GM23338 (cell line): ENCODE data around the gene SEPTIN11. TPM values are rescaled to one million over a fixed set of nuclear protein-coding genes. Genes with fewer than 3 reads are reported as not detected.
A peak's percentile ranks its signal among the peaks of the same experiment; 100 is the strongest.

Source experiments
- ATAC-seq: fragments of 200-7000 bp; cut with Tn5 transposase; 3 replicates; pipeline ENCODE4 v1.9.1; 2020
- DNase-seq: peaks from one replicate; pipeline ENCODE4 v3.0.0-alpha.2; 2015; ENCODE audit warnings: low spot score
- H2AFZ ChIP-seq: fragments of 200-600 bp; sonication (generic); 2 replicates; pipeline ENCODE4 v1.8.0; 2016; ENCODE audit warnings: antibody characterized with exemption, mild to moderate bottlenecking, moderate library complexity
- H3F3A ChIP-seq: fragments of 200-600 bp; sonication (generic); replicated peaks from 2 replicates; pipeline ENCODE4 v1.8.0; 2017; ENCODE audit warnings: antibody characterized with exemption, mixed run types, low read depth
- H3K27ac ChIP-seq: fragments of 200-600 bp; sonication (generic); 2 replicates; pipeline ENCODE4 v1.6.1; 2016; ENCODE audit warnings: low read depth
- H3K27me3 ChIP-seq: fragments of 200-600 bp; sonication (generic); 2 replicates; pipeline ENCODE4 v1.8.0; 2016; ENCODE audit warnings: mild to moderate bottlenecking, mixed run types, moderate library complexity; ENCODE audit not compliant: insufficient read depth
- H3K36me3 ChIP-seq: fragments of 200-600 bp; sonication (generic); 2 replicates; pipeline ENCODE4 v1.8.0; 2016; ENCODE audit warnings: mild to moderate bottlenecking; ENCODE audit not compliant: insufficient read depth
- H3K4me1 ChIP-seq: fragments of 200-600 bp; sonication (generic); 2 replicates; pipeline ENCODE4 v1.8.0; 2016; ENCODE audit warnings: mild to moderate bottlenecking, moderate library complexity; ENCODE audit not compliant: insufficient read depth
- H3K4me2 ChIP-seq: fragments of 200-600 bp; sonication (generic); 2 replicates; pipeline ENCODE4 v1.7.1; 2017; ENCODE audit warnings: mixed run types
- H3K4me3 ChIP-seq: fragments of 200-600 bp; sonication (generic); 2 replicates; pipeline ENCODE4 v1.6.1; 2016; ENCODE audit warnings: mixed run types
- H3K79me2 ChIP-seq: fragments of 200-600 bp; sonication (generic); replicated peaks from 2 replicates; pipeline ENCODE4 v1.8.0; 2017; ENCODE audit warnings: mild to moderate bottlenecking; ENCODE audit not compliant: insufficient read depth
- H3K9me2 ChIP-seq: fragments of 200-600 bp; sonication (generic); 2 replicates; pipeline ENCODE4 v1.8.0; 2017; ENCODE audit not compliant: insufficient read depth
- H4K20me1 ChIP-seq: fragments of 200-600 bp; sonication (generic); replicated peaks from 2 replicates; pipeline ENCODE4 v1.8.0; 2017; ENCODE audit warnings: mild to moderate bottlenecking; ENCODE audit not compliant: insufficient read depth
- H3K27ac Mint-ChIP-seq: 2 replicates; pipeline ENCODE4 v1.8.0; 2020; ENCODE audit warnings: inconsistent platforms, mild to moderate bottlenecking, moderate library complexity, mixed read lengths
- H3K27me3 Mint-ChIP-seq: 3 replicates; pipeline ENCODE4 v1.8.0; 2022; ENCODE audit warnings: low read depth, mild to moderate bottlenecking, moderate library complexity, mixed read lengths, inconsistent platforms; ENCODE audit not compliant: insufficient read depth, poor library complexity
- H3K36me3 Mint-ChIP-seq: 3 replicates; pipeline ENCODE4 v1.8.0; 2021; ENCODE audit warnings: low read depth, mild to moderate bottlenecking, inconsistent platforms, moderate library complexity, mixed read lengths
- H3K4me1 Mint-ChIP-seq: 3 replicates; pipeline ENCODE4 v1.8.0; 2020; ENCODE audit warnings: mild to moderate bottlenecking, inconsistent platforms, mixed read lengths
- H3K4me3 Mint-ChIP-seq: 3 replicates; pipeline ENCODE4 v1.8.0; 2021; ENCODE audit warnings: moderate library complexity, mild to moderate bottlenecking, inconsistent platforms, mixed read lengths
- H3K9me3 Mint-ChIP-seq: 3 replicates; pipeline ENCODE4 v1.8.0; 2020; ENCODE audit warnings: moderate library complexity, mild to moderate bottlenecking, inconsistent platforms, mixed read lengths
- CREB1 ChIP-seq: fragments of 250-450 bp; sonication (Bioruptor Pico); IDR thresholded peaks from 2 replicates; pipeline ENCODE4 v1.5.0; 2020; ENCODE audit warnings: low read depth, mild to moderate bottlenecking, moderate library complexity
- EZH2 ChIP-seq: fragments of 200-600 bp; sonication (generic); IDR thresholded peaks from one replicate; pipeline ENCODE4 v1.8.0; 2017; ENCODE audit warnings: antibody characterized with exemption, mild to moderate bottlenecking, low read depth; ENCODE audit not compliant: unreplicated experiment
- POLR2AphosphoS5 ChIP-seq: IDR thresholded peaks from 2 replicates; pipeline ENCODE4 v1.6.1; 2016; ENCODE audit warnings: antibody characterized with exemption, low read depth
- ZNF114 ChIP-seq: fragments of 250-450 bp; sonication (Bioruptor Pico); IDR thresholded peaks from 2 replicates; pipeline ENCODE4 v1.5.0; 2020; ENCODE audit warnings: mild to moderate bottlenecking, moderate library complexity
- ZNF331 ChIP-seq: fragments of 250-450 bp; sonication (Bioruptor Pico); IDR thresholded peaks from 2 replicates; pipeline ENCODE4 v1.5.0; 2020; ENCODE audit warnings: low read depth, mild to moderate bottlenecking, moderate library complexity
- polyA plus RNA-seq: library from polyadenylated mRNA; unstranded; fragments of >200 nt; fragmentation: Nextera tagmentation; extraction: Ambion mirVana; gene quantifications from 2 replicates; pipeline ENCODE4 v1.2.1, GENCODE V29; 2016
- total RNA-seq: library from RNA; depleted of rRNA; stranded (reverse); fragments of >200 nt; shearing (Covaris generic); gene quantifications from 2 replicates; pipeline ENCODE4 v1.2.3, GENCODE V29; 2014
- TF ChIP-seq, protein P1 (sequence below): fragments of 250-450 bp; sonication (Bioruptor Pico); IDR thresholded peaks from 2 replicates; pipeline ENCODE4 v1.5.0; 2020; ENCODE audit warnings: mild to moderate bottlenecking, moderate library complexity
- TF ChIP-seq, protein P2 (sequence below): IDR thresholded peaks from 2 replicates; pipeline ENCODE4 v1.6.1; 2016; ENCODE audit warnings: antibody characterized with exemption

SEPTIN11 gene
- total and polyA plus RNA-seq, 2 experiments from 2014 or later: 80.0 to 81.6 TPM

DNA sequence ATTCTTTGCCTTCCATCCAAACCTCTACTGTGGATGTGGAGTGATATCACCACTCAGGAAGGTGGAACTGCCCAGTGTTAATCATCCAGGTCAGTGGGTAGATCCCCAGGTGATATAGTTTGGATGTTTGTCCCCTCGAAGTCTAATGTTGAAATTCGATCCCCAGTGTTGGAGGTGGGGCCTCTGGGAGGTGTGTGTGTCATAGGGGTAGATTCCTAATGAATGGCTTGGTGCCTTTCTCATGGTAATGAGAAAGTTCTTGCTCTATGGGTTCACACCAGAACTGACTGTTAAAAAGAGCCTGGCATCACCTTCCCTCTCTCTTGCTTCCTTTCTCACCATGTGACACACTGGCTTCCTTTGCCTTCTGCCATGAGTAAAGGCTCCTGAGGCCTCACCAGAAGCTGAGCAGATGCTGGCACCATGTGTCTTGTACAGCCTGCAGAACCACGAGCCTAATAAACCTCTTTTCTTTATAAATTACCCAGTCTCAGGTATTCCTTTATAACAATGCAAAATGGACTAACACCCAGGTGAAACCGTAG, 44.8 kb upstream of the SEPTIN11 start (continued):
- TF ChIP-seq, protein P1, sequence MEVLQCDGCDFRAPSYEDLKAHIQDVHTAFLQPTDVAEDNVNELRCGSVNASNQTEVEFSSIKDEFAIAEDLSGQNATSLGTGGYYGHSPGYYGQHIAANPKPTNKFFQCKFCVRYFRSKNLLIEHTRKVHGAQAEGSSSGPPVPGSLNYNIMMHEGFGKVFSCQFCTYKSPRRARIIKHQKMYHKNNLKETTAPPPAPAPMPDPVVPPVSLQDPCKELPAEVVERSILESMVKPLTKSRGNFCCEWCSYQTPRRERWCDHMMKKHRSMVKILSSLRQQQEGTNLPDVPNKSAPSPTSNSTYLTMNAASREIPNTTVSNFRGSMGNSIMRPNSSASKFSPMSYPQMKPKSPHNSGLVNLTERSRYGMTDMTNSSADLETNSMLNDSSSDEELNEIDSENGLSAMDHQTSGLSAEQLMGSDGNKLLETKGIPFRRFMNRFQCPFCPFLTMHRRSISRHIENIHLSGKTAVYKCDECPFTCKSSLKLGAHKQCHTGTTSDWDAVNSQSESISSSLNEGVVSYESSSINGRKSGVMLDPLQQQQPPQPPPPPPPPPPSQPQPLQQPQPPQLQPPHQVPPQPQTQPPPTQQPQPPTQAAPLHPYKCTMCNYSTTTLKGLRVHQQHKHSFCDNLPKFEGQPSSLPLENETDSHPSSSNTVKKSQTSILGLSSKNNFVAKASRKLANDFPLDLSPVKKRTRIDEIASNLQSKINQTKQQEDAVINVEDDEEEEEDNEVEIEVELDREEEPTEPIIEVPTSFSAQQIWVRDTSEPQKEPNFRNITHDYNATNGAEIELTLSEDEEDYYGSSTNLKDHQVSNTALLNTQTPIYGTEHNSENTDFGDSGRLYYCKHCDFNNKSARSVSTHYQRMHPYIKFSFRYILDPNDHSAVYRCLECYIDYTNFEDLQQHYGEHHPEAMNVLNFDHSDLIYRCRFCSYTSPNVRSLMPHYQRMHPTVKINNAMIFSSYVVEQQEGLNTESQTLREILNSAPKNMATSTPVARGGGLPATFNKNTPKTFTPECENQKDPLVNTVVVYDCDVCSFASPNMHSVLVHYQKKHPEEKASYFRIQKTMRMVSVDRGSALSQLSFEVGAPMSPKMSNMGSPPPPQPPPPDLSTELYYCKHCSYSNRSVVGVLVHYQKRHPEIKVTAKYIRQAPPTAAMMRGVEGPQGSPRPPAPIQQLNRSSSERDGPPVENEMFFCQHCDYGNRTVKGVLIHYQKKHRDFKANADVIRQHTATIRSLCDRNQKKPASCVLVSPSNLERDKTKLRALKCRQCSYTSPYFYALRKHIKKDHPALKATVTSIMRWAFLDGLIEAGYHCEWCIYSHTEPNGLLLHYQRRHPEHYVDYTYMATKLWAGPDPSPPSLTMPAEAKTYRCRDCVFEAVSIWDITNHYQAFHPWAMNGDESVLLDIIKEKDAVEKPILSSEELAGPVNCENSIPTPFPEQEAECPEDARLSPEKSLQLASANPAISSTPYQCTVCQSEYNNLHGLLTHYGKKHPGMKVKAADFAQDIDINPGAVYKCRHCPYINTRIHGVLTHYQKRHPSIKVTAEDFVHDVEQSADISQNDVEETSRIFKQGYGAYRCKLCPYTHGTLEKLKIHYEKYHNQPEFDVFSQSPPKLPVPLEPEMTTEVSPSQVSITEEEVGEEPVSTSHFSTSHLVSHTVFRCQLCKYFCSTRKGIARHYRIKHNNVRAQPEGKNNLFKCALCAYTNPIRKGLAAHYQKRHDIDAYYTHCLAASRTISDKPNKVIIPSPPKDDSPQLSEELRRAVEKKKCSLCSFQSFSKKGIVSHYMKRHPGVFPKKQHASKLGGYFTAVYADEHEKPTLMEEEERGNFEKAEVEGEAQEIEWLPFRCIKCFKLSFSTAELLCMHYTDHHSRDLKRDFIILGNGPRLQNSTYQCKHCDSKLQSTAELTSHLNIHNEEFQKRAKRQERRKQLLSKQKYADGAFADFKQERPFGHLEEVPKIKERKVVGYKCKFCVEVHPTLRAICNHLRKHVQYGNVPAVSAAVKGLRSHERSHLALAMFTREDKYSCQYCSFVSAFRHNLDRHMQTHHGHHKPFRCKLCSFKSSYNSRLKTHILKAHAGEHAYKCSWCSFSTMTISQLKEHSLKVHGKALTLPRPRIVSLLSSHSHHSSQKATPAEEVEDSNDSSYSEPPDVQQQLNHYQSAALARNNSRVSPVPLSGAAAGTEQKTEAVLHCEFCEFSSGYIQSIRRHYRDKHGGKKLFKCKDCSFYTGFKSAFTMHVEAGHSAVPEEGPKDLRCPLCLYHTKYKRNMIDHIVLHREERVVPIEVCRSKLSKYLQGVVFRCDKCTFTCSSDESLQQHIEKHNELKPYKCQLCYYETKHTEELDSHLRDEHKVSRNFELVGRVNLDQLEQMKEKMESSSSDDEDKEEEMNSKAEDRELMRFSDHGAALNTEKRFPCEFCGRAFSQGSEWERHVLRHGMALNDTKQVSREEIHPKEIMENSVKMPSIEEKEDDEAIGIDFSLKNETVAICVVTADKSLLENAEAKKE (CRISPR knock-in tag): no peak

DNA sequence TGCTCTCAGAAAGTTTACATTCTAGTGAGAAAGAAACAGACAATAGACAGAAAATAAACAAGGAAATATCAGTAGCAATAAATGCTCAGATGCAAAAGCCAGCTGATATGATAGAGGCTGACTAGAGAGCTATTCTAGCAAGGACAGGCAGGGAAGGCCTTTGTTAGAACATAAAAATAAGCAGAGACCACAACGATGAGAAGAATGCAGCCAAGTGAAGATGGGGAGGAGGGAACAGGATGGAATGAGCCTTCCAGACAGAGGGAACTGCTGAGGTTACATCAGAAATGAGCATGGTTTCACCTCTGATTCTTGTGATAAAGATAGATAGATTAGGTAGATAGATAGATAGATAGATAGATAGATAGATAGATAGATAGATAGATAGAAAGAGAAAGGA, 44.0 kb upstream of the SEPTIN11 start:
- no peak overlapping the region for H2AFZ ChIP-seq
- H3K4me2 ChIP-seq: no peak overlapping the region
- no peaks in the 10 kb centered on the region for H4K20me1 ChIP-seq
- no peak overlapping the region for H3K4me3 ChIP-seq
- H3K27me3 ChIP-seq: no peaks in the 10 kb centered on the region
- H3K4me1 Mint-ChIP-seq: peaks cover 7% of the 10 kb centered on the region
- no peaks in the 10 kb centered on the region for H3F3A ChIP-seq
- 0 out of 2 replicates have a peak, but pooled peaks cover 4% of the 10 kb centered on the region for H3K36me3 ChIP-seq
- H3K9me3 Mint-ChIP-seq: peaks cover 10% of the 10 kb centered on the region
- no peak for DNase-seq
- ATAC-seq: no peak
- H3K79me2 ChIP-seq: no peaks in the 10 kb centered on the region
- no peak overlapping the region for H3K27ac ChIP-seq
- H3K4me3 Mint-ChIP-seq: no peak overlapping the region
- 0 out of 2 replicates have a peak, but pooled peaks cover 5% of the 10 kb centered on the region for H3K4me1 ChIP-seq
- H3K9me2 ChIP-seq: peaks cover 27% of the 10 kb centered on the region
- H3K27ac Mint-ChIP-seq: peak overlapping the region; percentile 10; the same call in 1 of the 2 replicates
- peaks cover 5% of the 10 kb centered on the region for H3K27me3 Mint-ChIP-seq
- peaks cover 13% of the 10 kb centered on the region for H3K36me3 Mint-ChIP-seq
- TF ChIP-seq, protein P1 (CRISPR knock-in tag): no peak
- TF ChIP-seq CREB1 (no peak), POLR2AphosphoS5 (no peak), EZH2 (no peak), ZNF331 (CRISPR knock-in tag) (no peak), ZNF114 (no peak)
- TF ChIP-seq, protein P2, sequence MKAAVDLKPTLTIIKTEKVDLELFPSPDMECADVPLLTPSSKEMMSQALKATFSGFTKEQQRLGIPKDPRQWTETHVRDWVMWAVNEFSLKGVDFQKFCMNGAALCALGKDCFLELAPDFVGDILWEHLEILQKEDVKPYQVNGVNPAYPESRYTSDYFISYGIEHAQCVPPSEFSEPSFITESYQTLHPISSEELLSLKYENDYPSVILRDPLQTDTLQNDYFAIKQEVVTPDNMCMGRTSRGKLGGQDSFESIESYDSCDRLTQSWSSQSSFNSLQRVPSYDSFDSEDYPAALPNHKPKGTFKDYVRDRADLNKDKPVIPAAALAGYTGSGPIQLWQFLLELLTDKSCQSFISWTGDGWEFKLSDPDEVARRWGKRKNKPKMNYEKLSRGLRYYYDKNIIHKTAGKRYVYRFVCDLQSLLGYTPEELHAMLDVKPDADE: no peak
